MM.1S (cell line): Measurements from ENCODE around the gene MARK4.

Experiments
- DNase-seq: peaks from one replicate; pipeline ENCODE4 v3.0.0-alpha.2; 2015
- H2AFZ ChIP-seq: fragments of 300-600 bp; sonication (generic); 2 replicates; pipeline ENCODE4 v1.6.0; 2016; ENCODE audit warnings: antibody characterized with exemption, low read length
- H3F3A ChIP-seq: fragments of 300-600 bp; sonication (generic); 2 replicates; pipeline ENCODE4 v1.6.1; 2016; ENCODE audit warnings: mild to moderate bottlenecking, antibody characterized with exemption, low read length, moderate library complexity, mixed read lengths; ENCODE audit not compliant: insufficient read depth
- H3K27ac ChIP-seq: fragments of 300-600 bp; sonication (generic); 2 replicates; pipeline ENCODE4 v1.5.1; 2016; ENCODE audit warnings: mild to moderate bottlenecking, low read length
- H3K27me3 ChIP-seq: fragments of 300-600 bp; sonication (generic); replicated peaks from 2 replicates; pipeline ENCODE4 v1.6.0; 2016; ENCODE audit warnings: low read length; ENCODE audit not compliant: insufficient read depth
- H3K36me3 ChIP-seq: fragments of 300-600 bp; sonication (generic); replicated peaks from 2 replicates; pipeline ENCODE4 v1.6.1; 2016; ENCODE audit warnings: mild to moderate bottlenecking, low read length, mixed read lengths; ENCODE audit not compliant: insufficient read depth
- H3K4me1 ChIP-seq: fragments of 300-600 bp; sonication (generic); 2 replicates; pipeline ENCODE4 v1.6.1; 2016; ENCODE audit warnings: low read length, mixed read lengths
- H3K4me2 ChIP-seq: fragments of 300-600 bp; sonication (generic); 2 replicates; pipeline ENCODE4 v1.6.0; 2016; ENCODE audit warnings: low read depth, low read length
- H3K4me3 ChIP-seq: fragments of 300-600 bp; sonication (generic); 2 replicates; pipeline ENCODE4 v1.5.1; 2016; ENCODE audit warnings: low read length, mixed read lengths
- H3K79me2 ChIP-seq: fragments of 300-600 bp; sonication (generic); 2 replicates; pipeline ENCODE4 v1.6.1; 2016; ENCODE audit warnings: mixed run types, low read length, mixed read lengths
- H3K9ac ChIP-seq: fragments of 300-600 bp; sonication (generic); 2 replicates; pipeline ENCODE4 v1.6.1; 2016; ENCODE audit warnings: low read length, mixed read lengths
- H3K9me2 ChIP-seq: fragments of 300-600 bp; sonication (generic); replicated peaks from 2 replicates; pipeline ENCODE4 v1.6.1; 2016; ENCODE audit warnings: mild to moderate bottlenecking, low read length, mixed read lengths; ENCODE audit not compliant: insufficient read depth
- H3K9me3 ChIP-seq: fragments of 300-600 bp; sonication (generic); replicated peaks from 2 replicates; pipeline ENCODE4 v1.6.1; 2016; ENCODE audit warnings: mild to moderate bottlenecking, low read length, mixed read lengths; ENCODE audit not compliant: insufficient read depth
- H4K20me1 ChIP-seq: fragments of 300-600 bp; sonication (generic); 2 replicates; pipeline ENCODE4 v1.6.1; 2016; ENCODE audit warnings: mild to moderate bottlenecking, low read length, moderate library complexity, mixed read lengths; ENCODE audit not compliant: insufficient read depth
- EZH2 ChIP-seq: fragments of 300-600 bp; sonication (generic); optimal IDR thresholded peaks from 2 replicates; pipeline ENCODE3; 2017; ENCODE audit warnings: low read depth, mild to moderate bottlenecking, antibody characterized with exemption, low read length, mixed read lengths
- EZH2phosphoT487 ChIP-seq: fragments of 300-600 bp; sonication (generic); IDR thresholded peaks from 2 replicates; pipeline ENCODE4 v1.6.1; 2018; ENCODE audit warnings: antibody characterized with exemption, low read length
- TF ChIP-seq, protein P1 (sequence below): fragments of 300-600 bp; sonication (generic); IDR thresholded peaks from 2 replicates; pipeline ENCODE4 v1.5.1; 2016; ENCODE audit warnings: antibody characterized with exemption, low read length, mixed read lengths

The MARK4 gene

GRCh38 chr19:45206328-45206727, 44.7 kb upstream of the MARK4 start:
- no peak overlapping the region for H2AFZ ChIP-seq
- no peaks in the 10 kb centered on the region for H4K20me1 ChIP-seq
- no peak overlapping the region for H3K4me3 ChIP-seq
- no peak overlapping the region for H3K9ac ChIP-seq
- H3K4me2 ChIP-seq = no peak overlapping the region
- TF ChIP-seq, protein P1, sequence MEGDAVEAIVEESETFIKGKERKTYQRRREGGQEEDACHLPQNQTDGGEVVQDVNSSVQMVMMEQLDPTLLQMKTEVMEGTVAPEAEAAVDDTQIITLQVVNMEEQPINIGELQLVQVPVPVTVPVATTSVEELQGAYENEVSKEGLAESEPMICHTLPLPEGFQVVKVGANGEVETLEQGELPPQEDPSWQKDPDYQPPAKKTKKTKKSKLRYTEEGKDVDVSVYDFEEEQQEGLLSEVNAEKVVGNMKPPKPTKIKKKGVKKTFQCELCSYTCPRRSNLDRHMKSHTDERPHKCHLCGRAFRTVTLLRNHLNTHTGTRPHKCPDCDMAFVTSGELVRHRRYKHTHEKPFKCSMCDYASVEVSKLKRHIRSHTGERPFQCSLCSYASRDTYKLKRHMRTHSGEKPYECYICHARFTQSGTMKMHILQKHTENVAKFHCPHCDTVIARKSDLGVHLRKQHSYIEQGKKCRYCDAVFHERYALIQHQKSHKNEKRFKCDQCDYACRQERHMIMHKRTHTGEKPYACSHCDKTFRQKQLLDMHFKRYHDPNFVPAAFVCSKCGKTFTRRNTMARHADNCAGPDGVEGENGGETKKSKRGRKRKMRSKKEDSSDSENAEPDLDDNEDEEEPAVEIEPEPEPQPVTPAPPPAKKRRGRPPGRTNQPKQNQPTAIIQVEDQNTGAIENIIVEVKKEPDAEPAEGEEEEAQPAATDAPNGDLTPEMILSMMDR = no peak
- TF ChIP-seq EZH2phosphoT487 (no peak), EZH2 (no peak)
- no peak overlapping the region for H3K27ac ChIP-seq
- H3K36me3 ChIP-seq = no peaks in the 10 kb centered on the region
- no peaks in the 10 kb centered on the region for H3K79me2 ChIP-seq
- no peak for DNase-seq
- H3K27me3 ChIP-seq = no peaks in the 10 kb centered on the region; the same call in 1 of the 2 replicates
- no peaks in the 10 kb centered on the region for H3K9me3 ChIP-seq
- no peaks in the 10 kb centered on the region for H3F3A ChIP-seq
- no peaks in the 10 kb centered on the region for H3K4me1 ChIP-seq
- H3K9me2 ChIP-seq = no peaks in the 10 kb centered on the region

- H3K27ac ChIP-seq = no peak overlapping the region
- no peaks in the 10 kb centered on the region for H3K9me3 ChIP-seq
- no peaks in the 10 kb centered on the region for H3K4me1 ChIP-seq
- H3K27me3 ChIP-seq = peaks cover 39% of the 10 kb centered on the region
- no peak for TF ChIP-seq EZH2phosphoT487
- TF ChIP-seq, protein P1 = no peak
- TF ChIP-seq EZH2 = no peak
- H3K79me2 ChIP-seq = no peaks in the 10 kb centered on the region
- no peaks in the 10 kb centered on the region for H3F3A ChIP-seq
- no peak overlapping the region for H3K4me2 ChIP-seq
- H3K9ac ChIP-seq = no peak overlapping the region
- H3K9me2 ChIP-seq = no peaks in the 10 kb centered on the region
- no peaks in the 10 kb centered on the region for H4K20me1 ChIP-seq
- DNase-seq = no peak
- H3K36me3 ChIP-seq = no peaks in the 10 kb centered on the region
- H3K4me3 ChIP-seq = no peak overlapping the region
- no peak overlapping the region for H2AFZ ChIP-seq
Measured at GRCh38 chr19:45211751-45212381, 39.2 kb upstream of the MARK4 start.

DNA sequence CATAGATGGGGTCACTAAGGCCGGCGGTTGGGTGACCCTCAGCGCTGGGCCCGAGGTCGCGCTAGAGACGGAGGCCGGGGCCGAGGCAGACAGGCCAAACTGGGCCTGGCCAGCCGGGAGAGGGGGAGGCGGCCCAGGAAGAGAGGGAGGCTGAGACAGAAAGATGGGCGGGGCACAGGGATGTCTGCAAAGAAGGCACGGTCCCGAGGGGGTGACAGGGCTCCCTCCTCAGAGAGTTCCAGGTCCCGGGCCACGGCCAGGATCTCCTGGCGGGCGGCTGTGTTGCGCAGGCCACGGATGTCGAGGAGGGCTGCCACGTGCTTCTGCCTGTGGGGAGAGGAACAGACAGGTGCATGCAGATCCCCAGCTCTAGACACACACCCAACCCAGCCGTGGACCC, 38.0 kb upstream of the MARK4 start:
- Histone ChIP-seq H3K27me3 (peaks cover 51% of the 10 kb centered on the region), H3K36me3 (no peaks in the 10 kb centered on the region), H3K9me3 (no peaks in the 10 kb centered on the region), H4K20me1 (no peaks in the 10 kb centered on the region), H3F3A (no peaks in the 10 kb centered on the region), H3K9me2 (no peaks in the 10 kb centered on the region), H3K79me2 (no peaks in the 10 kb centered on the region), H3K4me3 (no peak overlapping the region), H3K4me2 (no peak overlapping the region), H3K4me1 (no peaks in the 10 kb centered on the region), H3K27ac (no peak overlapping the region), H3K9ac (no peak overlapping the region), H2AFZ (no peak overlapping the region)
- no peak for DNase-seq
- TF ChIP-seq EZH2phosphoT487 = no peak

GRCh38 chr19:45215391-45216191, 35.5 kb upstream of the MARK4 start:
- Histone ChIP-seq H3F3A (no peaks in the 10 kb centered on the region), H3K27ac (no peak overlapping the region), H3K27me3 (peaks cover 72% of the 10 kb centered on the region), H3K4me1 (no peaks in the 10 kb centered on the region), H4K20me1 (no peaks in the 10 kb centered on the region), H2AFZ (no peak overlapping the region), H3K9me2 (no peaks in the 10 kb centered on the region), H3K4me3 (no peak overlapping the region), H3K36me3 (no peaks in the 10 kb centered on the region), H3K79me2 (no peaks in the 10 kb centered on the region), H3K9ac (no peak overlapping the region), H3K9me3 (no peaks in the 10 kb centered on the region), H3K4me2 (no peak overlapping the region)
- DNase-seq = no peak
- TF ChIP-seq, protein P1 = no peak
- TF ChIP-seq EZH2 (no peak), EZH2phosphoT487 (no peak)
